Spleen (tissue), 11 donors: ENCODE results near the gene HECTD2. TPM values are rescaled to one million over a fixed set of nuclear protein-coding genes. Genes with fewer than 3 reads are reported as not detected.

Source experiments
- DNase-seq: peaks from one replicate; pipeline ENCODE4 v3.0.0-alpha.2; 2020
- H3K27ac ChIP-seq, 8 donors: fragments of 200-600 bp; sonication (generic) in 7 of 8; 1 replicate in 4 of 8; 2 replicates in 4 of 8; pipeline versions ENCODE4 v1.5.0 to v1.8.0; 2016 to 2021; ENCODE audit warnings: inconsistent platforms in 4 of 8, mild to moderate bottlenecking in 4 of 8, moderate library complexity in 1 of 8
- H3K27me3 ChIP-seq, 7 donors: fragments of 200-600 bp; sonication (generic) in 6 of 7; replicated peaks in 1 of 7; 1 replicate in 4 of 7; 2 replicates in 3 of 7; pipeline versions ENCODE4 v1.5.0 to v1.8.0; 2016 to 2021; ENCODE audit warnings: inconsistent platforms in 3 of 7, mild to moderate bottlenecking in 1 of 7
- H3K36me3 ChIP-seq, 6 donors: fragments of 200-600 bp; sonication (generic) in 5 of 6; 1 replicate in 4 of 6; 2 replicates in 2 of 6; pipeline versions ENCODE4 v1.5.0 to v1.8.0; 2016 to 2021; ENCODE audit warnings: inconsistent platforms in 2 of 6
- H3K4me1 ChIP-seq, 6 donors: fragments of 200-600 bp; sonication (generic) in 5 of 6; 1 replicate in 3 of 6; 2 replicates in 3 of 6; pipeline versions ENCODE4 v1.5.0 to v1.8.0; 2016 to 2021; ENCODE audit warnings: inconsistent platforms in 3 of 6
- H3K4me3 ChIP-seq, 8 donors: fragments of 200-600 bp; sonication (generic) in 7 of 8; 1 replicate in 4 of 8; 2 replicates in 4 of 8; pipeline versions ENCODE4 v1.5.0 to v1.8.0; 2016 to 2021; ENCODE audit warnings: inconsistent platforms in 4 of 8, mild to moderate bottlenecking in 4 of 8, moderate library complexity in 2 of 8
- H3K9me3 ChIP-seq, 8 donors: fragments of 200-600 bp; sonication (generic) in 7 of 8; 1 replicate in 4 of 8; 2 replicates in 4 of 8; pipeline versions ENCODE4 v1.5.0 to v1.8.0; 2016 to 2021; ENCODE audit warnings: inconsistent platforms in 4 of 8
- CTCF ChIP-seq, 11 experiments: fragments of 200-600 bp in 7 of 11; fragments of 450-650 bp in 4 of 11; sonication (generic) in 4 of 11; IDR thresholded peaks in 8 of 11; conservative IDR thresholded peaks in 3 of 11; 1 replicate in 7 of 11; 2 replicates in 4 of 11; pipeline versions ENCODE4 v1.4.0 to v1.8.0; 2016 to 2021; ENCODE audit warnings: antibody characterized with exemption in 11 of 11, inconsistent platforms in 4 of 11, mild to moderate bottlenecking in 1 of 11
- POLR2A ChIP-seq, 3 donors: fragments of 450-650 bp; IDR thresholded peaks; one replicate each; pipeline ENCODE4 v1.5.1; 2017; ENCODE audit warnings: antibody characterized with exemption in 3 of 3, mild to moderate bottlenecking in 1 of 3
- POLR2AphosphoS5 ChIP-seq, 3 donors: sonication (generic); formaldehyde crosslinking; IDR thresholded peaks; one replicate each; pipeline ENCODE4 v1.5.1; 2017; ENCODE audit warnings: antibody characterized with exemption in 3 of 3
- WGBS, 5 donors: extraction: QIAGEN DNeasy Blood & Tissue Kit in 3 of 5; methylation state at CpG; one replicate each; pipeline versions ENCODE4 v1.1.5 to v1.1.7; 2013 to 2018; 5-methylcytosine and 5-hydroxymethylcytosine counted together
- intact Hi-C: fragments of 100-400 bp; cut with DNase I; formaldehyde crosslinking; loops from one replicate; pipeline ENCODE4 v1.15.0; 2023; ENCODE audit warnings: low total_unique reads
- polyA plus RNA-seq, 3 donors: library from polyadenylated mRNA; stranded (reverse); fragments of 200-250 nt; gene quantifications; one replicate each; pipeline ENCODE4 v1.2.1, GENCODE V29; 2013
- total RNA-seq, 7 donors: library from RNA; depleted of rRNA in 3 of 7; stranded (reverse); fragments of >200 nt in 3 of 7; fragmentation: NEBNext Ultra II Directional in 4 of 7; extraction: Animal tissue kit (Norgen Biotek cat#: 25700) in 4 of 7; gene quantifications; one replicate each; pipeline versions ENCODE4 v1.1.0 to v1.2.1, GENCODE V29; 2016 to 2021
- donor health status: healthy with polysubstance abuse.
- donor health status: DM: no; HTN: no; CAD: no; lungs with moderate emphysema.
- donor health status: DM: no; HTN: no; CAD: no.
- donor health status: Bipolar disorder and iron deficiency.
- donor health status: healthy.
- donor health status: DM: no; HTN: no; CAD: no.
- donor health status: DM: yes; HTN: yes; CAD: no.

HECTD2 gene
- total and polyA plus RNA-seq, 10 donors: 3.3 to 11.1 (median 7.4) TPM

- 86 to 95% (median 89%) methylated on average over 4 of the region's 4 CpGs for WGBS, 5 donors
These were observed 85.9 kb downstream of the HECTD2 start for GRCh38 chr10:91496016-91496415.

GRCh38 chr10:91511549-91512330, 101.6 kb downstream of the HECTD2 start:
- H3K4me1 ChIP-seq: no peaks in the 10 kb centered on the region
- no peaks in the 10 kb centered on the region for H3K36me3 ChIP-seq
- no peaks in the 10 kb centered on the region for H3K27me3 ChIP-seq
- intact Hi-C loops: no loop called here
- H3K4me3 ChIP-seq: no peak overlapping the region
- WGBS, 5 donors: 82 to 91% (median 86%) methylated on average over 5 of the region's 5 CpGs
- TF ChIP-seq CTCF (IDR thresholded peaks at IDR 0.05 in 8 of 11, conservative IDR thresholded peaks at IDR 0.05 in 3 of 11): no peak
- no peak for TF ChIP-seq POLR2AphosphoS5 (IDR thresholded peaks at IDR 0.05)
- no peak for TF ChIP-seq POLR2A (IDR thresholded peaks at IDR 0.05)
- no peaks in the 10 kb centered on the region for H3K9me3 ChIP-seq
- no peak for DNase-seq
- H3K27ac ChIP-seq: no peak overlapping the region

More at GRCh38 chr10:91496016-91496415, 85.9 kb downstream of the HECTD2 start:
- H3K4me1 ChIP-seq: no peaks in the 10 kb centered on the region
- no peaks in the 10 kb centered on the region for H3K27me3 ChIP-seq
- no peak for DNase-seq
- no peak overlapping the region for H3K27ac ChIP-seq
- intact Hi-C loops: no loop called here
- TF ChIP-seq POLR2A (IDR thresholded peaks at IDR 0.05) (no peak), POLR2AphosphoS5 (IDR thresholded peaks at IDR 0.05) (no peak), CTCF (IDR thresholded peaks at IDR 0.05 in 8 of 11, conservative IDR thresholded peaks at IDR 0.05 in 3 of 11) (no peak)
- H3K9me3 ChIP-seq: no peaks in the 10 kb centered on the region
- no peak overlapping the region for H3K4me3 ChIP-seq
- H3K36me3 ChIP-seq: peaks cover 0 to 19% (median 2%) of the 10 kb centered on the region in 6 donors

- no peak for TF ChIP-seq POLR2AphosphoS5 (IDR thresholded peaks at IDR 0.05)
- Histone ChIP-seq H3K36me3 (no peaks in the 10 kb centered on the region), H3K9me3 (peaks cover 0 to 1% (median 0%) of the 10 kb centered on the region in 8 donors), H3K27me3 (no peaks in the 10 kb centered on the region), H3K4me1 (no peaks in the 10 kb centered on the region), H3K4me3 (no peak overlapping the region), H3K27ac (no peak overlapping the region)
- 86 to 94% (median 89%) methylated on average over 1 of the region's 1 CpG for WGBS, 5 donors
- intact Hi-C loops: no loop called here
- no peak for DNase-seq
These were observed 102.3 kb downstream of the HECTD2 start for GRCh38 chr10:91512458-91512857.

GRCh38 chr10:91513598-91514424, 103.7 kb downstream of the HECTD2 start:
- Histone ChIP-seq H3K9me3 (peaks cover 0 to 9% (median 0%) of the 10 kb centered on the region in 8 donors), H3K27ac (no peak overlapping the region), H3K27me3 (no peaks in the 10 kb centered on the region), H3K4me3 (no peak overlapping the region), H3K4me1 (no peaks in the 10 kb centered on the region), H3K36me3 (no peaks in the 10 kb centered on the region)
- intact Hi-C loops: no loop called here
- WGBS, 5 donors: 78 to 93% (median 84%) methylated on average over 2 of the region's 2 CpGs
- TF ChIP-seq POLR2A (IDR thresholded peaks at IDR 0.05): no peak
- no peak for DNase-seq

- Histone ChIP-seq H3K4me1 (no peaks in the 10 kb centered on the region), H3K36me3 (no peaks in the 10 kb centered on the region), H3K27ac (no peak overlapping the region), H3K4me3 (no peak overlapping the region), H3K9me3 (peaks cover 0 to 9% (median 0%) of the 10 kb centered on the region in 8 donors), H3K27me3 (no peaks in the 10 kb centered on the region)
- 89 to 99% (median 94%) methylated on average over 1 of the region's 1 CpG for WGBS, 5 donors
- TF ChIP-seq POLR2A (IDR thresholded peaks at IDR 0.05): no peak
- TF ChIP-seq POLR2AphosphoS5 (IDR thresholded peaks at IDR 0.05): no peak
- TF ChIP-seq CTCF (IDR thresholded peaks at IDR 0.05 in 8 of 11, conservative IDR thresholded peaks at IDR 0.05 in 3 of 11): no peak
- intact Hi-C loops: no loop called here
- DNase-seq: no peak
These were observed 104.6 kb downstream of the HECTD2 start for GRCh38 chr10:91514787-91515186.
